HEK293 (cell line): Measurements from ENCODE around the gene MAN1C1.

Experiments used
- CTCF ChIA-PET: fragments of 350-600 bp; formaldehyde crosslinking; extraction: SDS; loops from one replicate; lab custom pipeline; 2021; ENCODE audit warnings: antibody characterized with exemption; lab: Yijun Ruan, JAX
- POLR2A ChIA-PET: fragments of 300-600 bp; formaldehyde crosslinking; extraction: SDS; loops from one replicate; lab custom pipeline; 2020; ENCODE audit warnings: antibody characterized with exemption, inconsistent platforms; lab: Yijun Ruan, JAX
- H3K27ac ChIP-seq: fragments of 200-500 bp; sonication (Bioruptor generic); 2 replicates; pipeline ENCODE4 v1.5.1; 2014; ENCODE audit warnings: low read depth, low read length, control low read depth, inconsistent platforms; ENCODE audit errors: extremely low read depth
- H3K36me3 ChIP-seq, 2 experiments: fragments of 200-500 bp in 1 of 2; sonication (Bioruptor generic) in 1 of 2; 1 replicate in 1 of 2; 2 replicates in 1 of 2; pipeline ENCODE4 v1.5.1; 2014 to 2017; ENCODE audit warnings: inconsistent platforms in 2 of 2, low read length in 2 of 2; ENCODE audit not compliant: control insufficient read depth in 2 of 2, insufficient read depth in 1 of 2
- H3K4me1 ChIP-seq: fragments of 200-500 bp; sonication (Bioruptor generic); 2 replicates; pipeline ENCODE4 v1.5.1; 2014; ENCODE audit warnings: mild to moderate bottlenecking, low read length, inconsistent platforms; ENCODE audit not compliant: control insufficient read depth, insufficient read depth
- H3K4me3 ChIP-seq: 2 replicates; pipeline ENCODE4 v1.5.1; 2011; ENCODE audit warnings: low read depth, mild to moderate bottlenecking, control low read depth, low read length, moderate library complexity
- H3K9me3 ChIP-seq: fragments of 200-500 bp; sonication (Bioruptor generic); 2 replicates; pipeline ENCODE4 v1.5.1; 2014; ENCODE audit warnings: low read depth, low read length, inconsistent platforms; ENCODE audit not compliant: control insufficient read depth, insufficient read depth
- BCL11A ChIP-seq: fragments of 450-650 bp; formaldehyde crosslinking; IDR thresholded peaks from 2 replicates; pipeline ENCODE4 v1.5.1; 2016; ENCODE audit warnings: low read depth, missing biosample characterization, missing genetic modification characterization
- BCL11B ChIP-seq: fragments of 450-650 bp; formaldehyde crosslinking; IDR thresholded peaks from 2 replicates; pipeline ENCODE4 v1.5.1; 2016; ENCODE audit warnings: low read depth, missing biosample characterization, missing genetic modification characterization
- KLF1 ChIP-seq: fragments of 450-650 bp; formaldehyde crosslinking; IDR thresholded peaks from 2 replicates; pipeline ENCODE4 v1.5.1; 2016; ENCODE audit warnings: missing biosample characterization, missing genetic modification characterization
- PRDM10 ChIP-seq: fragments of 450-650 bp; formaldehyde crosslinking; IDR thresholded peaks from 2 replicates; pipeline ENCODE4 v1.5.1; 2016; ENCODE audit warnings: missing biosample characterization, missing genetic modification characterization
- PRDM6 ChIP-seq: fragments of 450-650 bp; formaldehyde crosslinking; IDR thresholded peaks from 2 replicates; pipeline ENCODE4 v1.5.1; 2017; ENCODE audit warnings: missing biosample characterization, missing genetic modification characterization
- ZBTB10 ChIP-seq: fragments of 450-650 bp; formaldehyde crosslinking; IDR thresholded peaks from 2 replicates; pipeline ENCODE4 v1.5.1; 2016; ENCODE audit warnings: missing biosample characterization, missing genetic modification characterization
- ZNF114 ChIP-seq: fragments of 450-650 bp; formaldehyde crosslinking; IDR thresholded peaks from 2 replicates; pipeline ENCODE4 v1.5.0; 2017; ENCODE audit warnings: missing biosample characterization, missing genetic modification characterization
- ZNF26 ChIP-seq: fragments of 450-650 bp; formaldehyde crosslinking; IDR thresholded peaks from 2 replicates; pipeline ENCODE4 v1.5.1; 2016; ENCODE audit warnings: missing biosample characterization, missing genetic modification characterization
- ZNF311 ChIP-seq: fragments of 450-650 bp; formaldehyde crosslinking; IDR thresholded peaks from 2 replicates; pipeline ENCODE4 v1.5.1; 2017; ENCODE audit warnings: missing biosample characterization, missing genetic modification characterization, borderline replicate concordance
- ZNF335 ChIP-seq: fragments of 450-650 bp; formaldehyde crosslinking; conservative IDR thresholded peaks from 2 replicates; pipeline ENCODE4 v1.5.1; 2016; ENCODE audit warnings: missing biosample characterization, missing genetic modification characterization
- ZNF354C ChIP-seq: fragments of 450-650 bp; formaldehyde crosslinking; IDR thresholded peaks from 2 replicates; pipeline ENCODE4 v1.5.1; 2016; ENCODE audit warnings: missing biosample characterization, missing genetic modification characterization, low read depth, borderline replicate concordance
- ZNF426 ChIP-seq: fragments of 450-650 bp; formaldehyde crosslinking; IDR thresholded peaks from 2 replicates; pipeline ENCODE4 v1.5.1; 2017; ENCODE audit warnings: missing biosample characterization, missing genetic modification characterization, mild to moderate bottlenecking, inconsistent platforms, moderate library complexity
- ZNF548 ChIP-seq: fragments of 450-650 bp; formaldehyde crosslinking; IDR thresholded peaks from 2 replicates; pipeline ENCODE4 v1.5.1; 2016; ENCODE audit warnings: missing biosample characterization, missing genetic modification characterization
- ZNF785 ChIP-seq: fragments of 450-650 bp; formaldehyde crosslinking; IDR thresholded peaks from 2 replicates; pipeline ENCODE4 v1.5.1; 2016; ENCODE audit warnings: missing biosample characterization, missing genetic modification characterization
- ZNF791 ChIP-seq: fragments of 450-650 bp; formaldehyde crosslinking; IDR thresholded peaks from 2 replicates; pipeline ENCODE4 v1.5.1; 2016; ENCODE audit warnings: missing biosample characterization, missing genetic modification characterization
- ZSCAN16 ChIP-seq: fragments of 450-650 bp; formaldehyde crosslinking; IDR thresholded peaks from 2 replicates; pipeline ENCODE4 v1.5.1; 2016; ENCODE audit warnings: missing biosample characterization, missing genetic modification characterization
- ZSCAN23 ChIP-seq: fragments of 450-650 bp; formaldehyde crosslinking; IDR thresholded peaks from 2 replicates; pipeline ENCODE4 v1.5.1; 2016; ENCODE audit warnings: missing biosample characterization, missing genetic modification characterization
- ZXDB ChIP-seq: fragments of 450-650 bp; formaldehyde crosslinking; IDR thresholded peaks from 2 replicates; pipeline ENCODE4 v1.5.1; 2016; ENCODE audit warnings: missing biosample characterization, missing genetic modification characterization

MAN1C1 gene

GRCh38 chr1:25725482-25725881, 108.9 kb downstream of the MAN1C1 start:
- no peak overlapping the region for H3K27ac ChIP-seq
- ChIA-PET POLR2A (interaction anchor here (1.3 kb wide), 1 partner anchor 55 kb away, joined by 3 read pairs; no protein-coding TSS in a partner anchor), CTCF (interaction anchor here (0.6 to 2.1 kb wide), 6 partner anchors 11 to 205 kb away, joined by 3 to 11 read pairs (median 4); no protein-coding TSS in a partner anchor)
- H3K4me1 ChIP-seq = peaks cover 8% of the 10 kb centered on the region
- H3K36me3 ChIP-seq = no peaks in the 10 kb centered on the region
- no peaks in the 10 kb centered on the region for H3K9me3 ChIP-seq
- TF ChIP-seq BCL11A (tag by site-specific recombination) (no peak), ZNF335 (no peak), ZNF26 (tag by site-specific recombination) (no peak), ZNF114 (tag by site-specific recombination) (no peak), ZNF354C (no peak), ZNF791 (tag by site-specific recombination) (no peak), ZBTB10 (no peak), ZNF785 (no peak), ZNF426 (no peak)
- no peak overlapping the region for H3K4me3 ChIP-seq

GRCh38 chr1:25727088-25727487, 110.5 kb downstream of the MAN1C1 start:
- CTCF ChIA-PET = interaction anchor here (0.6 to 0.7 kb wide), 4 partner anchors 22 to 137 kb away, joined by 3 to 5 read pairs (median 3); no protein-coding TSS in a partner anchor
- no peak overlapping the region for H3K4me3 ChIP-seq
- H3K4me1 ChIP-seq = peaks cover 8% of the 10 kb centered on the region
- POLR2A ChIA-PET = interaction anchor here (0.7 kb wide), 1 partner anchor 51 kb away, joined by 3 read pairs; no protein-coding TSS in a partner anchor
- H3K9me3 ChIP-seq = no peaks in the 10 kb centered on the region
- H3K27ac ChIP-seq = no peak overlapping the region; the same call in 1 of the 2 replicates
- no peaks in the 10 kb centered on the region for H3K36me3 ChIP-seq
- TF ChIP-seq ZSCAN16 (tag by site-specific recombination) (no peak), ZNF548 (tag by site-specific recombination) (no peak), ZNF311 (no peak), ZXDB (no peak), BCL11B (tag by site-specific recombination) (no peak), ZSCAN23 (tag by site-specific recombination) (no peak), PRDM10 (no peak), PRDM6 (no peak), KLF1 (tag by site-specific recombination) (no peak)
